Stimulated activated CD8-positive, alpha-beta memory T cell treated with anti-CD3 and anti-CD28 coated beads, Interleukin-7, amount 100 ng/mL, for 1 hour (primary cell): ENCODE data around the gene SMIM1.
"Not testable (repeated sequence)": the region's sequence is repeated elsewhere in the genome, so short reads cannot be mapped to it uniquely, and the experiment has no call there.

Experiments
- DNase-seq, 2 donors: peaks; one replicate each; pipeline ENCODE4 v3.0.0-alpha.2; 2020; ENCODE audit warnings: low read depth in 2 of 2

Gene SMIM1

DNA sequence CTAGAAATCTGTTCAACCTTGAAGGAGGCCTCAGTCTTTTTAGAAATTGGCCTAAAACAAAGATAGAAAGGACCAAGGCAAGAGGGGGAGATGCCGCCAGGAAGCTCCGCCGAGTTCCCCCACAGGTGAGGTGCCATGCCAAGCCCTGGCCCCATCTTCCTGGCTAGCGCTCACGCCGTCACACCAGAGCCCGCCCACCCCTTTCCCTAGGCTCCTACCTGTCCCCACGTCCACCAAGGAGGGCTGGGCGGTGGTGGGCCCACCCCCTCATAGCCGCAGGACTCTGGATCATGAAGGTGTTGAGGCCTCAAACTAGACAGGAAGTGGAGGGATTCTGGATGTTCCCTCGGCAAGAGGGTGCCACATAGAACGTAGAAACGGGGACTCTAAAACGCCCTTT, 35.8 kb upstream of the SMIM1 start:
- no peak for DNase-seq

DNA sequence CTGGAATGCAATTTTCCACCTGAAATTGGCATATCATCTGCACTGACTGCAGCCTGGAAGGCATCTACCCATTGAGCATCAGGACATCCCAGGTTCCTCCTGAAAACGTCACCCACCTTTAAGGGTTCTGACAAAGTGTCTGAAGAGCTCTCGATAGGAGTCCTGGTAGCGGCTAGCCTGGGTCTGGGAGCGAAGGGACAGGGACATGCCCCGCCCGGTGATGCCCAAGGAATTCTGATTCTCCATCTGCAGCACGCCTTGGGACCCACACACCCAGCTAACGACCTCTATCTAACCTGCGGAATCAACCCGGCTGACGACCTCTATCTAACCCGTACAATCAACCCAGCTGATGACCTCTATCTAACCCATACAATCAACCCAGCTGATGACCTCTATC, 33.6 kb upstream of the SMIM1 start:
- no peak for DNase-seq

DNA sequence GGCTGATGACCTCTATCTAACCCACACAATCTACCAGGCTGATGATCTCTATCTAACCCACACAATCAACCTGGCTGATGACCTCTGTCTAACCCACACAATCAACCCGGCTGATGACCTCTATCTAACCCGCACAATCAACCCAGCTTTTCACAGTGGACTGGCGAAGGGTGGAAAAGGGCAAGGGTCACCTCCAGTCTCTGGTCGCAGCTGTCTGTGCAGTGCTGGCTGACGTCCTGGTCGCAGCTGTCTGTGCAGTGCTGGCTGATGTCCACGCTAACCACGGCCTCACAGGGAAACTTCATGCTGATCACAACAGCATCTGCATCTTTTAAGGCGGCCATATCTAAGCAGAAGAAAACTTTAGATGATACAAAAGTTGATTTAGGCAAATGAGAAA, 32.5 kb upstream of the SMIM1 start:
- DNase-seq, result no peak

DNA sequence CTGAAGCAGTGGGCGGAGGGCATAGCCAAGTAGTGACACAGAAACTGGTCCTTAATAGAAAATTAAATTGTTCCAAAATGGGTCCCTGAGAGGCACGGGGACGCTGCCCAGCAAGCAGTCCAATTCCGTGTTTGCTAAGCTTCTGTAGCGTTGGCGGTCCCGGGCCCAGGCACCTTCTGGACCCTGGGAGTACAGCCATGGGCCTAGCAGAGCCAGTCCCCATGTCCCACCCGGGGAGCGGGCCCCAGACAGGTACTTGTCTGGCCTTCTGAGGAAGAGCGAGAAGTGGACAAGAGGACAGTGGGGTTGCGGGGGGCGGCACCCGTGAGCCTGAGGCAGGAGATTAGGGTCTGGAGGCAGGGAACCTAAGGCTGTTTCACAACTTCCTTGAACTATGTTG, 31.8 kb upstream of the SMIM1 start:
- DNase-seq, result no peak

DNA sequence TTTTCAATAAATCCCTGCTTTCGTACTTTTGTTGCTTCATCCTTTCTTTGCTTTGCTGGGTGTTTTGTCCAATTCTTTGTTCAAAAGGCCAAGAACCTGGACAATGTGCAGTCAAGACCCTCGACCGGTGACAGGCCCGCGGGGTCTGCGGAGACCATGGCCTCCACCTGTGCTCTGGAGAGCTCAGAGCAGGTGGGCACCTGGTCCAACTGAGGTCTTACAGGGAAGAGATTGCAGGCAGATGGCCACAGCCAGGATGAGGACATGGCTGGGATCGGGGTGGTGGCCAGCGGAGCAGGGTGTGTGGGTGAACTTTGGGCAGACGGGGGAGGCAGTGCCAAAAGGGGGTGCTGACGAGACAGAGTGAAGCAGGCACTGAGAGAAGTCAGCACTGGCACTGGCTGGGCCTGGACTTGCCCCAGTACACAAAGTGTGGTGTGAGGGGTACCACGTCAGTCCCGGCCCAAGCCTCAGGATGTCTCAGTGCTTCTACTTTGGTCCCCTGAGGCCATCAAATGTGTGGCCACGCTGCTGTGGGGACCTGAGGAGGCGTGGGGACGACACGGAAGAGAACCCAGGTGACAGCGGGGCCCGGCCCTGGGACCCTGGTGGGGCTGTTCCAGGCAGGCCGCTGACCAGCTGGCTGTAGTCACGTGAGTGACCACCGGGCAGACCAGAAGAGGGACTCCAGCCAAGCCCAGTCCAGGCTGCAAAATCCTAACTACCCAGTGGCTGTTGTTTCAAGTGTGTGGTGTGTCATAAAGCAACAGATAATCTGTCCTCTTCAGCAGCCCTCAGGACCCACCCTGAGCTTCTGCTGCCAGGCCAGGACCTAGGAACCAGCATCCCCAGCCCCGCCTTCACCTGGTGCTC, 30.7 kb upstream of the SMIM1 start:
- DNase-seq, result no peak

DNA sequence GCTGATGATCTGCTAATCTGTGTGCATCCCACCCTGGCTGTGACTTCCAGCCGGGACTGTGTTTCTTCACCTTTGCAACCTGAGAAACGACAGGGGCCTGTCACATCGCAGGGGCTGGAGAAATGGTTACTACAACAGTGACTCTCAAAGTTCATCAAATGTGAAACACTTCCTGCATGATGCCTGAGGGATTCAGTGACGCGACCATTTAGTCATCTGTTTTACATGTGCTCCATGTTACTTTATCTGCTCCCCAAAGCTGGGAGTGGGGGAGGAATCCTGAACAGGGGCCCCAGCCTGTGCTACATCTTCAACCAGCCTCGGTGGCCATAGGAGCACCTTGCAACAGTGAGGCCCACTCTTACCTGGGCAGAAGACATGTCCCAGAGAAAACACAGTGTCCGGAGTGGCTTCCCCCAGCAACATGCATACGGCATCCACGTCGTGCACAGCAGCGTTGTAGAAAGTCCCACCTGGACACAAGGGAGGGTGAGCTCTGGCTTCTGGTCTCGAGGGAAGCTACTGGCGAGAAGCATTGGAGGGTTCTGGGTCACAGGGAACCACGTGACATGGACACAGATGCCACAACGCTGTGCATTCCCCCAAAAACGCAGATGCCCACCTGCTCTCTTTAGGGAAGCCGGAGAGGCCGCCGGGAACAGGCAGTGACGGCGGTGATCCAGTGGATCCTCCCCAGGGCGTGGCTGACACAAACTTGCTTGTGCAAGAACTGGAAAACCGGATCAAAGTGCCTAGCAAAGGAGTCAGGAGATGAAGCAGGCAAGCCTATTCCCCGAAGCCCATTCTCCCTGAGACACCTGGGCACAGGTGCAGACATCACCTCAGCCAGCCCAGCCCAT, 29.9 kb upstream of the SMIM1 start:
- no peak for DNase-seq

DNA sequence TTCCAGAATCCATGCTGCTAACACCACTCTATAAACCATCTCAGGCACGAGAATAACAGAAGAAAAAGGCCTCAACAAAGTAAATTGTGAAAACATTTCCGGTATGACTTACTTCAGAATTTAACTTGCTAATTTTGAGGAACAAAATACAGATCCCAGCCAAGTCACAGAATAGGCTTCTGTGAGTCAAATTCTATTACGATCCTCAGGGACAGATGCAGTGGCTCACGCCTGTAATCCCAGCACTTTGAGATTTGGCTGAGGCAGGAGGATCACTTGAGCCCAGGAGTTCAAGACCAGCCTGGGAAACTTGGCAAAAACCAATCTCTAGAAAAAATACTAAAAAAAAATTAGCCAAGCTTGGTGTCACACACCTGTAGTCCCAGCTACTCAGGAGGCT, 29.1 kb upstream of the SMIM1 start:
- DNase-seq, result no peak

DNA sequence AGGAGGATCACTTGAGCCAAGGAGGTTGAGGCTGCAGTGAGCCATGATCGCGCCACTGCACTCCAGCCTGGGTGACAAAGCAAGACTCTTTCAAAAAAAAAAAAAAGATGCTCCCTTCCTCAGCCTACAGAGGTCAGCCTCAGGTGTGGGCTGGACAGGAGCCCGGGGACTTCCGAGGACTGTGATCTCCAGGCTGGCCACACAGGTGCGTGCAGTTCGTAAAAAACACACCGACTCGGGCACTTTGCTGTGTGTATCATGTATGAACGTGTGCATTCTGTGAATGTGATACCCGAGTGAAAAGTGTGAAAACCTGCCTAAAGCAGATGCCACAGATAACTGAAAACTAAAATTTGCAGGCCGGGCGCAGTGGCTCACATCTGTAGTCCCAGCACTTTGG, 28.7 kb upstream of the SMIM1 start:
- no peak for DNase-seq

DNA sequence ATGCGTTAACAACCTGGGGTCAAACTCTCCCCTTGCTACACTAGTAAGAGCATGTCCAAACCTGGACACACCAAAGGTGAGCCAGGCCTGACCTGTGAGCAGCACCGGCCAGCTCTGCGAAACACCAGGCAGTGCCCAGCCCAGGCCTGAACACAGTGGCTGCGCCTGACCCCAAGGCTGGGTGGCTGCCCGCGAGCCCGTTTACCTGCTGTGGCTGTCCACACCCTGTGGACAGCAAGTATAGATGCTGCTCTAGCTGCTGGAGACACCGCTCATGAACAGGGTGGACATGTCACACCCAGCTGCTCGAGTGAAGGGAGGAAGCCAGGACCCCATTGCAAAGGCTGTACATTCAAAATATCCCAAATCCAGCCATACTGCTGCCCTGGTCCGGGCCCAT, 27.9 kb upstream of the SMIM1 start:
- no peak for DNase-seq

DNA sequence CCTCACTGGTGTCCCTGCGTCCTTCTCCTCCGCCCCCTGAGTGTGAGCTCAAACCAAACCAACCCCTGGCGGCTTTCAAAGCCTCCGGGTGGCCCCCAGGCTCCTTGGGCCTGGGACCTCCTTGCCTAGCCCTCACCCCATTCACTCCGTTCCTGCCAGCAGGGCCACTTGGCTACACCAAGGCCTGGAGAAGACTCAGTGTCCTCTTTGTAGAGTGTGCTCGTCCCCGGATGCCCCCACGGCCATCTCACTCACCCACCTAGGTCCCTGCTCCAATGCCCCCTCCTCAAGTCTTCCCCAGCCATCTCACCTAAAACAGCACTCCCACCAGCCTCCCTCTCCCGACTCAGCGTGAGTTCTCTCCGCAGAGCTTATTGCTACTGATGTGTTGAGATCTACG, 27.5 kb upstream of the SMIM1 start:
- DNase-seq, result no peak

DNA sequence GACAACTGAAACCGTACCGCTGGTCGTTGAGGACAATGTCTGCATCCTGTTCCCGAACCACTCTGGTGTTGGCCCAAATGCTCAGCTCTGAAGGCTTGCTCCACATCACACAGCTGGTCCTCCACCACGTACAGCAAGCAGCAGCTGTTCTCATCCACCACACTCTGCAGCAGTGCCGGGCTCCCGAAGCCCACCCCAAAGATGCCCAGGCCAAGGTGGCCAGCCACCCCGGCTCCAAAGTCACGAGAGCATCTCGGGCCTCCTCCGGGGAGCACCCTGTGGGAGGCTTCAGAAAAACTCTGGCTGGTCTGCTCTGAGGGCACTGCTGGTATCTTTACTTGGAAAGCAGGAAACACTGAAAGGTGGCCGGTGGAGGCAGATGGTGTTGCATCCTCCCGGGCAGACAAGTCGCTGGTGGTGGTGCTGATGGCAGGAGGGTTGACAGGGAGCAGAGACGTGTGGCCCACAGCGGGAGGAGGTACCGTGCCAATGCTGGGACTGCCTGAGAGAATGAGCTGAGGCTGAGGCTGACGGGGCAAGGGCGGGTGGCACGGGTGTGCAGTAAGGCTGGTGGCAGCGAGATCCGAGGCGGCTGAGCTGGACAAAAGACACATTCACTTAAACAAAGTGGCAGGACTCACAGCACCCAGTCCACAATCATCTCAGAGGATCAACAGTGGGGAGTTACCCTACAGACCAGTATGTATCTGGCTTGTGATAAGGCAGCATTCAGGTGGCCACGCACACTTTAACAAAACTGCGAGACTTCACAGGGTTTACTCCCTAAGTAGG, 26.8 kb upstream of the SMIM1 start:
- DNase-seq, result no peak

DNA sequence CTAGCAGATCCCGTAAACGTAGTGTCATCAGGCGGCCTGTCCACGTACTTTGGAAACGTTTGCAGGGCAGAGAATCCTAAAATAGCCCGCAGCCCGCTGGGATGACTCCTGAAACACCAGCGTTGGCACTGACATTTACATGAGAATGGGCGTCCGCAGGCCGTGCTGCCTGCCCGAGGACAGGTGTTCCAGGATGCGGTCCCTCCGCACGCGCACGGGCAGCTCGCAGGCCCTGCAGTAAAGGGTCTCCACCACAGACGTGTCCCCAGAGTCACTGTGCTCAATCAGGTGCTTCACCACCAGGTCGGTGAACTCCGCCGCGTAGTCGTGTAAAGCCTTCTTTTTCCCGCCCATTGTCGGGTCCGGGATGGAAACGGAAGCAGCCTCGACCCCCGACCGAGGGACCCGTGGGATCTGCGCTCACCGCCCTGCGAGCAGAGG, 26.1 kb upstream of the SMIM1 start:
- no peak for DNase-seq

DNA sequence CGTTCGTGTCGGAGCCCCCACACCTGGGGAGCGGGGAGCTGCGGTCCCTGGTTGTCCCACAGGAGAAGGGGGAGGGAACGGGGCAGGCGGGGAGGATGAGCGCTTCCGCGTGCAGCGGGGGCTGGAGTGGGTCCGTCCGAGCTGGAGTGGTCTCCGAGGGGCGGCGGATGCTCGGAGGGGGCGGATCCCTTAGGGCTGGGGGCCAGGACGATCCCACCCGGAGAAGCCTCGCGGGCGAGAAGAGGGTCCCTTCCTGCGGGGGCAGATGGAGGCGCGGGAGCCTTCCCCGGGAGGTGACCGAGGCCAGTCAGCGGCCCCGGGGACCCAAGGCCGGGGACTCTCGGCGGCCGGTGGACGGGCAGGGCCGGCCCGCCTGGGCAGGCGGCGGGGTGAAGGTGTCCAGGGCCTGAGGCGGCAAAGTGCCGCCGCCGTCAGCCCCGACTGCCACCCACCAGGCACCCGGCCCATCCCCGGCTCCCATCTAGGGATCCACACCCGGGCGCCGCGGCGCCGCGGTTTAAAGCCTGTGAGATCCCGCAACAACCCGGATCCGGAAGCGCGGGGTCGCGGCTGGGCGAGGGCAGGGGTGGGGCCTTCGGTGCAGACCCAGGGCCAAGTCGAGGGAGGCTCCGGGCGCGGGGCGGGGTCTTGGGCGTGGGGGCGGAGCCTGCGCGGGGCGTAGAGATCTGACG, 25.6 kb upstream of the SMIM1 start:
- peak; percentile 68 to 73 for DNase-seq

DNA sequence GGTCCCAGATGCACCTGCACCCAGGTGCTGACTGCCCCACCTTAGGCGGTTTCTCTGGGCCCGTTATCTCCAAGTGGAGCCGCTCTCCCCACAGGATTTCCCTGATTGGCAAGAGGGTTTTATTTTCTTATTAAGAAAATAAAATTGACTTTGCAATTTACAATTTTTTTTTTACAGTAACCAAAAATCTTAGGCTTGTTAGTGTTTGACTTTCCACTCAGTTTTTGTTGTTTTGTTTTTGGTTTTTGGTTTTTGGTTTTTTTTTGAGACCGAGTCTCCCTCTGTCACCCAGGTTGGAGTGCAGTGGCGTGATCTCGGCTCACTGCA, 25.1 kb upstream of the SMIM1 start:
- DNase-seq, result no peak

DNA sequence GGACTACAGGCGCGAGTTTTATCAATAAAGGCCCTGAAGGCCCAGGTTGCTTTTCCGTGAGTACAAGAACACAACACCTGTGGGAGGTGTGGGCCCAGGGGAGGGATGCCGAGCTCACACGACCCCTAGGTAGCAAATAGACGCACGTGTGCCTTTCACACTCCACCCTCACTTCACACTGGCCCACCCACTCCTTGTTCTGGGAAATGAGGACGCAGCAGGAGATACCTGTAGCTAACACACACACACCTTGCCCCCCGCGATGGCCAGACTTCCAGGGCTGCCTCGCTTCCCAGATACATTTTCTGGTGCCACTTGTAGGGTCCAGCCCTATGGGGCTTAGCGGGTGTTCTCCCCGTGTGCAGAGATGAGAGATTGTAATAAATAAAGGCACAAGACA, 24.6 kb upstream of the SMIM1 start:
- DNase-seq, result no peak

DNA sequence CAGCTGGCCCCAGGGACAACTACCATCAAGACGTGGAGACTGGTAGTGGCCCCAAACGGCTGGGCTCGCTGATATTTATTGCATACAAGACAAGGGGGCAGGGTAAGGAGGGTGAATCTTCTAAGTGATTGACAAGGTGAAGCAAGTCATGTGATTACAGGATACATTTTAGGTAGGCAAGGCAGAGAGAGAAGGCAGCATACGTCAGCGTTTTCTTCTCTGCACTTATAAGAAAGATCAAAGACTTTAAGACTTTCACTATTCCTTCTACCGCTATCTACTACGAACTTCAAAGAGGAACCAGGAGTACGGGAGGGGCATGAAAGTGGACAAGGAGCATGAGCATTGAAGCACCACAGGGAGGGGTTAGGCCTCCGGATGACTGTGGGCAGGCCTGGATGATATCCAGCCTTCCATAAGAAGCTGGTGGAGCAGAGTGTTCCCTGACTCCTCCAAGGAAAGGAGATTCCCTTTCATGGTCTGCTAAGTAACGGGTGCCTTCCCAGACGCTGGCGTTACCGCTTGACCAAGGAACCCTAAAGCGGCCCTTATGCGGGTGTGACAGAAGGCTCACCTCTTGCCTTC, 24.1 kb upstream of the SMIM1 start:
- DNase-seq, result not testable (repeated sequence)

DNA sequence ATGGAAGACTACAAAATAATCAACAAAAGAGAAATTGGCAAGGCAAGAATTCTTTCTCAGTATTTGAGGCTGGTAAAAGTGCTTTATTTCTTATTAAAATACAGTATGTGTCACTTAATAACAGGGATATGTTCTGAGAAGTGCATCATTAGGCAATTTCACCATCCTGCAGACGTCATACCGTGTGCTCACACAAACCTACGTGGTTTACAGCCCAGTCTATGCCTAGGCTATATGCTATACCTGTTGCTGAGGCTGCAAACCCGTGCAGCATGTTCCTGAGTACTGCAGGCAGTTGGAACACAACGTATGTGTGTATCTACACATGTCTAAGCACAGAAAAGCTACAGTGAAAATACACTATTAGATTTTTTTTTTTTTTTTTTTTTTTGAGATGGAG, 23.0 kb upstream of the SMIM1 start:
- no peak for DNase-seq

DNA sequence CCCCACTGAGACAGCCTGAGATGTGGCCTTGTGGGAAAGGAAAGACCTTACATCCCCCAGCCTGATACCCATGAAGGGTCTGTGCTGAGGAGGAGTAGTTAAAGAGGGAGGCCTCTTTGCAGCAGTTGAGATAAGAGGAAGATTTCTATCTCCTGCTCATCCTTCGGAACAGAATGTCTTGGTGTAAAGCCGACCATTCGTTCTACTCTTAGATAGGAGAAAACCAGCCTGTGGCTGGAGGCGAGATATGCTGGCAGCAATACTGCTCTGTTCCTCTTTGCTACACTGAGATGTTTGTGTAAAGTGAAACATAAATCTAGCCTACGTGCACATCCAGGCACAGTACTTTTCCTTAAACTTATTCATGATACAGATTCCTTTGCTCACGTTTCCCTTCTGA, 21.8 kb upstream of the SMIM1 start:
- DNase-seq, result no peak

DNA sequence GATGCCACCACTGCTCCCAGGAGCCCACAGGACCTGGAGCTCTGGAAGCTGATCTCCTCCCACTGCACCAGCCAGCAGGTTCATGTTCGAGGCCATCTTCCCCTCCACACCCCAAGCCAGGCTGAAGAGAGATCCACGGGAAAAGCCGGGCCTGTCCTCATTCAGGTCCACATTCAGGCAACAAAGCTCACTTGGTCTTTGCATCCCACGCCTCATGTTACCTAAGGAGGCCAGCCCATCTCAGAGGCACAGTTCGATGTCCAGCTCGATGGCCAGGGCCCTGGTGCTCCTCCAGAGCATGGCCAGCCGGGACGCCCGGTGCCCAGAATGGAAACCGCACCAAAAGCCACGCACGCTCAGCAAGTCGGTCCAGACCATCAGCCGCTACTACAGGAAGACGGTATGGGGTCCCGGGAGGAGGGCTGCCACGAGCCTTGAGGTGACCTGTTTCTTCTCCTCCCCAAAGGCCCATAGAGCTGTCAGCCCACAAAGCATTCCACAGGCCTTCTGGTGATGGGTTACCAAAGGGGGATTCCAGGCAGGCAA, 20.1 kb upstream of the SMIM1 start, which contains the start of gene CCDC27:
TSS of gene CCDC27 (plus strand) at position 51 of the 546 bp plus-strand sequence. CDS start at position 83, 32 bp downstream.
- no peak for DNase-seq

DNA sequence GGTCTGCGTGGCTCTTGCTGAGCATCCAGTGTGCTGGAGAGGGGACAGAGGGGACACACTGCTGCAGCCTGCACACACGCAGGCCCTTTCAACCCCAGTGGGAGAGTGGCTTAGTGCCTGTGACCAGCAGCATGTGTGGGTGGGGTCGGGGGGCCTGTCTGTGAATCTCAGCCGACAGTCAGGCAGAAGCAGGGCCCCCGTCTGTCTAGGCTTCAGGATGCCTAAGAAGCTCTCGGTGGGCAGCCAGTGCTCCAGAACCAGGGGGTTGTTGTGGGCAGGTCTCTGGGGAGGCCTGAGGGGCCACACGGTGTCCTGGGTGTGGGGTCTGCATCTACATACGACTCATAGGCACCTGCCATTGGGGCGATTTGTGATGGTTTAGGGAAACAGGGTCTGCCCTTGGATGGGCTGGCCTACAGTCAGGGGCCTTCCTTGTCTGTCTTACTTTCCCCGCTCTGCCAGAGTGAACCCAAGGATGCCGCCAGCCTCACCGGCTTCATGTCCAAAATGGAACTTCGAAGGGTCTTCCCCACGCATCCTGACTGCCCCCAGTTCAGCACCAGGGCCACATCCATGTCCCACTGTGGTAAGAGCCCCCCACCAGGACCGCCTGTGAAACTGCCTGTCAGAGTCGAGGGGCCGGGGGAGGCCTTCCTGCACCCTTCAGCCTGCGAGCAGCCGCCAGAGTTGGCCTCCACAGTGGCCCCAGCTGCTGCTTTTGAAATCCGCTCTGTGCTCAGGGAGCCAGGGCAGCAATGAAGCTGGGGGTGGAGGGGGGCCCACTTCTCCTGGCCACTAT, 18.7 kb upstream of the SMIM1 start:
- DNase-seq, result no peak
